HAP-1 (cell line): ENCODE data around the gene PHTF1.

Experiments
- DNase-seq, 2 experiments: peaks; one replicate each; pipeline ENCODE4 v3.0.0-alpha.2; 2016 to 2020; ENCODE audit warnings: low spot score in 2 of 2
- H3K27me3 ChIP-seq: fragments of 250-450 bp; sonication (Bioruptor Pico); 2 replicates; pipeline ENCODE4 v1.5.1; 2020; ENCODE audit warnings: low read depth, mild to moderate bottlenecking, moderate library complexity
- H3K36me3 ChIP-seq: fragments of 250-450 bp; sonication (Bioruptor Pico); replicated peaks from 2 replicates; pipeline ENCODE4 v1.5.1; 2020; ENCODE audit warnings: mild to moderate bottlenecking
- H3K4me1 ChIP-seq: fragments of 250-450 bp; sonication (Bioruptor Pico); 2 replicates; pipeline ENCODE4 v1.5.1; 2020; ENCODE audit warnings: mild to moderate bottlenecking
- H3K4me3 ChIP-seq: fragments of 250-450 bp; sonication (Bioruptor Pico); 2 replicates; pipeline ENCODE4 v1.5.1; 2020; ENCODE audit warnings: mild to moderate bottlenecking, moderate library complexity
- H3K9me3 ChIP-seq: fragments of 250-450 bp; sonication (Bioruptor Pico); 2 replicates; pipeline ENCODE4 v1.5.1; 2020; ENCODE audit warnings: mild to moderate bottlenecking, moderate library complexity
- in situ Hi-C: fragments of 300-500 bp; cut with MboI; formaldehyde crosslinking; loops from 3 replicates; pipeline ENCODE4 v1.14.3; 2020; ENCODE audit warnings: low sequenced_read_pairs, inconsistent platforms, mixed read lengths

The PHTF1 gene

DNA sequence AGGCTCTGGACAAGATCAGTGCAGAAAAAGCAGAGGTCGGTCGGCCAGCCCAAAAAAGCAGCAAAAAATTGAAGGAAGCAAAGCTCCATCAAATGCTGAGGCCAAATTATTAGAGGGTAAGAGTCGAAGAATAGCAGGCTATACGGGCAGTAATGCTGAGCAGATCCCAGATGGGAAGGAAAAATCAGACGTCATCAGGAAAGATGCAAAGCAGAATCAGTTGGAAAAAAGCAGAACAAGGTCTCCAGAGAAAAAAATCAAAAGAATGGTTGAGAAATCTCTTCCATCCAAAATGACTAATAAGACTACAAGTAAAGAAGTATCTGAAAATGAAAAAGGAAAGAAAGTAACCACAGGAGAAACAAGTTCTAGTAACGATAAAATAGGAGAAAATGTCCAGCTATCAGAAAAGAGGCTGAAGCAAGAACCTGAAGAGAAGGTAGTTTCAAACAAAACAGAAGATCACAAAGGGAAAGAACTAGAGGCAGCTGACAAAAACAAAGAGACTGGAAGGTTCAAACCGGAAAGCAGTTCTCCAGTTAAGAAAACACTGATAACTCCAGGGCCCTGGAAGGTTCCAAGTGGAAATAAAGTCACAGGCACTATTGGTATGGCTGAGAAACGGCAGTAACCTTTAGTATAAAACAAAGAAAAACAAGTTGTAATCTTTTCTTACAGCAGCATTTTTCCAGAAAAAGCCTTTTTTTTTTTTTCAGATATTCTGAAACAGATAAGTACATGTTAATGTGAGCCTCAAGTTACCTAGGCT lies 75.7 kb downstream of the PHTF1 start:
- Histone ChIP-seq H3K9me3 (no peaks in the 10 kb centered on the region), H3K27me3 (no peaks in the 10 kb centered on the region), H3K4me3 (no peak overlapping the region), H3K4me1 (no peaks in the 10 kb centered on the region), H3K36me3 (no peaks in the 10 kb centered on the region)
- in situ Hi-C loops, result no loop called here
- DNase-seq, result no peak

DNA sequence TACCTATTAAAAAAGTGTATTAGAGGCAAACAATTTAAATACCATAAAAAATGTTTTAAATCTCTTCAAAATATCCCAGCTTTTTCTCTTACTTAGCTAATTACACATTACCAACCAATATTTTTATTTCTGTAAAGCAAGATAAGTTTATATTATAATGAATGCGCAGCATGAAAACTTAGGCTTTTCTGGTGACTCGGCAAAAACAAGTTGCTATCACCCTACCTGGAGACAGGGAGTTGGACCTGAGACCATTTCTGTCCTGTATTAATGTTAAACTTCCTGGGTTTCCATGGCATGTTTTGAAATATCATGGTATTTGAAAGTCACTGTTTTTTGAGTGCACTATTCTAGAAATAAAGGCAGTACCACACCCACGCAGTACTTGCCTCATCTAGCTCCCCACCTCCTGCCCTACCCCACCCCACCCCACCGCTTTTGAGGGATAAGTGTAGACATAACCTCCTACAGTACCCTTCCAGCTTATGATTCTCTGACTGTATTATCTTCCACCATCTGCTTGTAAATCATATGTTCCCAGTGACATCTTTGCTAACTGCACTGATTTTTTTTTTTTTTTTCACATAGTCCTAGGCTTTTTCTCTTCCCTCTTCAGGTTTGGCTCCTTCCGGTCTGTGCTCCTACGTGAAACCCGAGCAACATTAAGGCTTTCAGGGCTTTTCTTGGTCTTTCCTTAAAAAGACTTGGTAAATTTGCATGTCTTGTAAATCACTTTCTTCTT lies 77.5 kb downstream of the PHTF1 start:
- no peak for DNase-seq
- Histone ChIP-seq H3K36me3 (no peaks in the 10 kb centered on the region), H3K4me3 (no peak overlapping the region), H3K4me1 (no peaks in the 10 kb centered on the region), H3K9me3 (no peaks in the 10 kb centered on the region), H3K27me3 (no peaks in the 10 kb centered on the region)
- in situ Hi-C loops, result no loop called here

DNA sequence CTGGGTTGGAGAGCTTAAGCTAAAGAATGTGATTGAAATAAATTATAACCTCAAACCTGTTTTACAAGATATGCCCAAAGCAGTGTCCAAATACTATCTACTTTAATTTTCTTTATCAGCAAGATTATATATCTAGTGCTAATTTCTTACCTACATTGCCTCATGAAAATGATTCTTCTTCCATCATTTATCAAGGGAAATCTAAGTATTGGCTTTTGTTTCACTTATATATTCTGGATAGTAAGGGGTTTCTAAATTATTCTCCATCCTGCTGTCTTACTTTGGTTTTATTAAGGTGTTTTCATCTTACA lies 81.2 kb downstream of the PHTF1 start:
- Histone ChIP-seq H3K36me3 (no peaks in the 10 kb centered on the region), H3K9me3 (no peaks in the 10 kb centered on the region), H3K27me3 (no peaks in the 10 kb centered on the region), H3K4me1 (no peaks in the 10 kb centered on the region), H3K4me3 (no peak overlapping the region)
- in situ Hi-C loops, result loop anchor here (5.0 kb wide), 1 partner anchor 536 kb away; no protein-coding TSS in a partner anchor
- no peak for DNase-seq

DNA sequence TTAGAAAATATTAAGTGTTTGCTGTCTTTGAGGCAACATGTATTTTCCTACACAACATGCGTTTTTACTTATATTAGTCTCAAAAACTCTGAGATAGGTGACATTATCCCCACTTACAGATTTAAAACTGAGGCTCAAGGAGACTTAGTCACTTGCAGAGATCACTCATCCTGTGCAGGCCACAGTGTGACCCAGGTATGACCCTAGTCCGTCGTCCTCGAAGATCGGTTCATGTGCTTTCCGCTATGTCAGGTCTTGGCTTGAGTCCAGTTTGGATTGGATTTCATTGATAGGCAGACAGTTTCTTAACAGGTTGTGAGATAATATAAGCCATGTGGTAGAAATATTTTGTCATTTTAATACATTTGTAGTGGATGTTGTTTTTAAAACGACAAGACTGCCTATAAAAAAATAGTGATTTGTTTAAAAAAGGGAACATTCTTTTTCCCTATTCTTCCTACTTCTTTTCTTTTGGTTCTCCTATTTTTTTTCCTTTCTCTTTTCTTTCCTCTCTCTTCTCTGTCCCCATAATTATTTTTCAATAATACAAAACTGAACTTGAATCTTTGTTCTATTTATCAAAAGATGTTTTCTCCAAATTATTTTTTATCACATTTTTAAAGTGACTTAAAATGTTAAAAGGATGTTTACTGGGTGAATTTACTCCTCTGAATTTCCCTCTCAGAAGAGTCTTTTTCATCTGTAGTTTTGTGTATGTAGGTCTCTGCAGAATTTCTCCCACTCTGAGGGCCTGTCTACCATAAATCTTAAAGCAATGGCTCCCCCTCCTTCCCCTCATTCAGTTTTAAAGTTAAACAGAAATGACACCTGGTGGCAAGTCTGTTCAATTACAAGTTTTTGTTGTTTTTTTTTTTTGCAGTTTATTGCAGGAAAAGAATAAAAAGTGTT lies 81.8 kb downstream of the PHTF1 start:
- Histone ChIP-seq H3K4me1 (no peaks in the 10 kb centered on the region), H3K9me3 (no peaks in the 10 kb centered on the region), H3K36me3 (no peaks in the 10 kb centered on the region), H3K27me3 (no peaks in the 10 kb centered on the region), H3K4me3 (no peak overlapping the region)
- DNase-seq, result peak; percentile 18 to 77
- in situ Hi-C loops, result loop anchor here (5.0 kb wide), 1 partner anchor 535 kb away; no protein-coding TSS in a partner anchor

DNA sequence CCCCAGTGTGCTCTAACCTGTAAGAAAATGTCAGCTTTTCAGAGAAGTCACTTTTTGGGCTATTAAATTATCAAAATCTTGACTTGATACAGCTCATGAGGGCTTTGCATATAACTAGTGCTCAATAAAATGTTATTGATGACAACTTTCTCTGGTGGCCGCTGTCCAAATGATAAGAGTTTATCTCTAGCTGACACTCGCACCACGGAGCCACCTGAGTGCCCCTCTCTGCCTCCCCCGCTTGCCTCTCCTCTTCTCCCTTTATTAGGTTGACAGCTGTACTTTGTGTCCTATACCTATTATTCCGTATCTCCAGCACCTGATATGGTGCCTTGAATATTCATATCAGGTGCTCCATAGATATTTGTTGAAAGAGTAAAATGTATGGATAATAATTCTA lies 82.8 kb downstream of the PHTF1 start:
- H3K9me3 ChIP-seq, result no peaks in the 10 kb centered on the region
- no peak for DNase-seq
- no peaks in the 10 kb centered on the region for H3K4me1 ChIP-seq
- no peaks in the 10 kb centered on the region for H3K27me3 ChIP-seq
- in situ Hi-C loops, result loop anchor here (5.0 kb wide), 1 partner anchor 534 kb away; no protein-coding TSS in a partner anchor
- H3K4me3 ChIP-seq, result no peak overlapping the region
- no peaks in the 10 kb centered on the region for H3K36me3 ChIP-seq

- Histone ChIP-seq H3K4me3 (no peak overlapping the region), H3K36me3 (no peaks in the 10 kb centered on the region), H3K27me3 (no peaks in the 10 kb centered on the region), H3K9me3 (no peaks in the 10 kb centered on the region), H3K4me1 (no peaks in the 10 kb centered on the region)
- no peak for DNase-seq
- in situ Hi-C loops, result loop anchor here (5.0 kb wide), 1 partner anchor 533 kb away; no protein-coding TSS in a partner anchor
Measured at GRCh38 chr1:113675302-113675701, 84.0 kb downstream of the PHTF1 start.

DNA sequence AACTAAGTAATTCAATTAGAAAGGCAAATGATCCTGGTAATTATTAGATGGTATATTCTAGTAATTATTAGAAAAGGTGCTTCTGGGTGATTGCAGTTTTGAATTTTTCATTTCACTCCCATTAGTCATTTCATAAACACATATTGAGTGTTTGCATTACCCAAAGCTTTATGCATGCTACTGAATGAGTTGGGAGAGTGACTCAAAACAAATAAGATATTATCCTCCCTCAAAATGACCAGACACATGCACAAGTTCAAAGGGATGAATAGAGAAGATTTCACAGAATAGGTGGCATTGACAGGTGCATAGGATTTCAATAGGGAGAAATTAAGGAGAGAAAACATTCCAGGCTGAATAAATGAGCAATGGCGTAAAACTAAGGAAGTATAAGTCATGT lies 84.7 kb downstream of the PHTF1 start:
- in situ Hi-C loops, result no loop called here
- no peaks in the 10 kb centered on the region for H3K27me3 ChIP-seq
- H3K36me3 ChIP-seq, result no peaks in the 10 kb centered on the region
- DNase-seq, result no peak
- no peaks in the 10 kb centered on the region for H3K4me1 ChIP-seq
- H3K4me3 ChIP-seq, result no peak overlapping the region
- H3K9me3 ChIP-seq, result no peaks in the 10 kb centered on the region

DNA sequence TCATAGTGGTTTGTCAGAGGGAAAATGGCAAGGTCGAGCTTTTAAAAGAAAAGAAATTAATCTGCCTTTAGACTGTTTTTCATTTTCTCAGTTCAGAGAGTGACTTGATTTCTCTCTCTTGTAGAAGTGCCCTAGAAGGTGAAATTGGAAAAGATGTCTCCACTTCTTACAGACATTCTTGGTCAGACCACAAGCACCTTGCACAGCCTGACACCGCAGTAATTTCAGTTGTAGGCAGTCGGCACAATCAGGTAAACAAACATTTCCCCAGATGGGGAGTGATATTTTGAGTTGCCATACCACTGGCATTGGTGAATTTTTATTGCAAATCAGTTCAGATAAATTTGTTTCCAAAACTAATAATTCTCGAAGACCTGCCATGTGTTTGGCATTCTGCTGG lies 86.8 kb downstream of the PHTF1 start:
- H3K4me1 ChIP-seq, result no peaks in the 10 kb centered on the region
- H3K27me3 ChIP-seq, result no peaks in the 10 kb centered on the region
- H3K36me3 ChIP-seq, result no peaks in the 10 kb centered on the region
- H3K9me3 ChIP-seq, result no peaks in the 10 kb centered on the region
- in situ Hi-C loops, result no loop called here
- H3K4me3 ChIP-seq, result no peak overlapping the region
- DNase-seq, result no peak

DNA sequence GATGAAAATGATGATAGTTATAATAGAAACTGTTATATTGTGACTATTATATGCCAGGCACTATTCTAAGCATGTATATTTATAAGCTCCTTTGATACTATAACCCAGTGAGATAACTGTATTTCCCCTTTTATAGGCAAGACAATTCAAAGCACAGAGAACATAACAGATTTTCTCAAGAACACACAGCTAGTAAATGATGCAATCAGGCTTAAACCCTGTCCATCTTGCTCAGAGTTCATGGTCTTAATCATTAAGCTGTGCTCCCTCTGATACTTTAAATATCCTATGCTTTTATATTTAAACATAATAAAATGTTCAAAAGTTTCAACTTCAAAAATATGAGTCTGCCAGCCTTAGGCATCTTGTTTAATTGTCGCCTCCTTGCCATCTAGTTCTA lies 88.6 kb downstream of the PHTF1 start:
- no peak for DNase-seq
- Histone ChIP-seq H3K9me3 (no peaks in the 10 kb centered on the region), H3K4me3 (no peak overlapping the region), H3K4me1 (no peaks in the 10 kb centered on the region), H3K36me3 (no peaks in the 10 kb centered on the region), H3K27me3 (no peaks in the 10 kb centered on the region)
- in situ Hi-C loops, result no loop called here

- no peaks in the 10 kb centered on the region for H3K27me3 ChIP-seq
- no peaks in the 10 kb centered on the region for H3K36me3 ChIP-seq
- DNase-seq, result no peak
- H3K9me3 ChIP-seq, result no peaks in the 10 kb centered on the region
- H3K4me1 ChIP-seq, result no peaks in the 10 kb centered on the region
- in situ Hi-C loops, result no loop called here
- no peak overlapping the region for H3K4me3 ChIP-seq
Measured at GRCh38 chr1:113669988-113670387, 89.3 kb downstream of the PHTF1 start.

DNA sequence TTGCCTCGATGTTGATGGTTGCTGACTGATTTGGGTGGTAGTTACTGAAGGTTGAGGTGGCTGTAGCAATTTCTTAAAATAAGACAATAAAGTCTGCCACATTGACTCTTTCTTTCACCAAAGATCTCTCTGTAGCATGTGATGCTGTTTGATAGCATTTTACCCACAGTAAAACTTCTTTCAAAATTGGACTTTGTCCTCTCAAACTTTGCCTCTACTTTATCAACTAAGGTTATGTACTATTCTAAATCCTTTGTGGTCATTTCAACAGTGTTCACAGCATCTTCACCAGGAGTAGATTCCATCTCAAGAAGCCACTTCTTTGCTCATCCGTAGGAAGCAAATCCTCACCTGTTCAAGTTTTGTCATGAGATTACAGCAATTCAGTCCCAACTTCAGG lies 93.2 kb downstream of the PHTF1 start:
- no peak overlapping the region for H3K4me3 ChIP-seq
- H3K36me3 ChIP-seq, result no peaks in the 10 kb centered on the region
- H3K9me3 ChIP-seq, result no peaks in the 10 kb centered on the region
- in situ Hi-C loops, result no loop called here
- no peaks in the 10 kb centered on the region for H3K27me3 ChIP-seq
- no peaks in the 10 kb centered on the region for H3K4me1 ChIP-seq
- no peak for DNase-seq

DNA sequence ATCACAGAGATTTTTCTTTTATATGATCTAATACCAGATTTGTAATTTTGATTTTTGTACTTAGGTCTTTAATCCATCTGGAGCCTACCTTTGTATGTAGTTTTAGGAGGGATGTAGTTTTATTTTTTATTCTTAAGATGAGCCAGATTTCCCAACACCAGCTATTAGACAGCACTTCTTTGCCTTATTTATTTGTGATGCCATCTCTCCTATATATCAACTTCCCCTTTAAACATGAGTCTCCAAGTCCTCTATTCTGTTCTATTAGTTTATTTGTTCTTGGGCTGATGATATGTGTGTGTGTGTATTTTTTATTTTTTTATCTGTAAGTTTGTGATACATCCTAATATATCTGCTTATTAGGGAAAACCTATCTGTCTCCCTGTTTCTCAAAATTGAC lies 94.2 kb downstream of the PHTF1 start:
- Histone ChIP-seq H3K36me3 (no peaks in the 10 kb centered on the region), H3K9me3 (no peaks in the 10 kb centered on the region), H3K4me1 (no peaks in the 10 kb centered on the region), H3K4me3 (no peak overlapping the region), H3K27me3 (no peaks in the 10 kb centered on the region)
- in situ Hi-C loops, result no loop called here
- no peak for DNase-seq

GRCh38 chr1:113663165-113663951 lies 95.9 kb downstream of the PHTF1 start:
- H3K4me3 ChIP-seq, result no peak overlapping the region

More at GRCh38 chr1:113663165-113663951, 95.9 kb downstream of the PHTF1 start:
- H3K4me1 ChIP-seq, result no peaks in the 10 kb centered on the region
- H3K27me3 ChIP-seq, result no peaks in the 10 kb centered on the region
- in situ Hi-C loops, result no loop called here
- DNase-seq, result no peak
- no peaks in the 10 kb centered on the region for H3K36me3 ChIP-seq
- H3K9me3 ChIP-seq, result no peaks in the 10 kb centered on the region
